Lung microvascular endothelial cell (primary cell): ENCODE results near the gene LSM12. TPM values are rescaled to one million over a fixed set of nuclear protein-coding genes. Genes with fewer than 3 reads are reported as not detected.

Source experiments
- DNase-seq, 2 donors: peaks; one replicate each; pipeline versions ENCODE4 v3.0.0 to v3.0.0-alpha.2; 2010; ENCODE audit warnings: low read depth in 2 of 2
- total RNA-seq: library from RNA; depleted of rRNA; stranded (reverse); fragments of >200 nt; gene quantifications from 2 replicates; pipeline ENCODE4 v1.2.1, GENCODE V29; 2014

The LSM12 gene
- total RNA-seq, 1 donor from 2014 or later, result 18.7 TPM

DNA sequence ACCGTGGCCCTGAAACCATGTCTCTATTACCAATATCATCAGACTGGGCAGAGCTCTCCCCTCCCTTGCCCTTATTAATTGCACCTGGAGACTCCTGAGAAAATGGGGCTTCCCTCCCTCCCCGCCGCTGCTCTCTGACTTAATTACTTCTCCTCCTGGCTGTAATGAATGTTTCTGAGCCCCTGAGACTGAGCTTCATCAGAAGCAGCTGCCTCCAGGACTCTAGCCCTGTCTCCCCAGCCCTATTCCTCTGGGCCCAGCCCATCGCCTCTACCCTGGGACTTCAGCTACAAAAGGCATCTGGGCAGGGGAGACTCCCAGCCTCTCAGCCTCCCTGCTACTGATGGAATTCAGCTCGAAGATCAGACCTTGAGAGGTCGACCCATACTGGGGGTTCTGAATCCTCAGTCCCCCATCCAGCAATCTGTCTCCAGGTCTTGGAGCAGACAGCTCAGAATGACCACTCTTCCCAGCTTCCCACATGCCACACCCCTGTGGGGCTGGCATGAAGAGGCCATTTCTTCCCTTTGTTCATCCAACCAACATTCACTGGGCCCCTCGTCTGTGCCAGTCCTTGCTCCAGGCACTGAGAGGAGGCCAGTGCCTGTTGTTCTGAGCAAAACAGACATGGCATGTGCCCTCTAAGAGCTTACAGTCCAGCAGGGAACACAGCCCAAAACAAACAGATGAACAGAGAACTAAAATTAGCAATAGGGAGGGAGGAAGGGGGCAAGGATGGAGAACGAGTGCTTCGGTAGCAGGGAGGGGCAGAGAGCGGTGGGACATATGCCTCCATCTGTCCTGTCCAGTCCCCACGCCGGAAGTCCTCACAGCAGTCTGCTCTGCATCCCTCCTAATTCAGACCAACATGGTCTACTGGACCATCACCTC is 79.1 kb downstream of the LSM12 start:
- no peak for DNase-seq

DNA sequence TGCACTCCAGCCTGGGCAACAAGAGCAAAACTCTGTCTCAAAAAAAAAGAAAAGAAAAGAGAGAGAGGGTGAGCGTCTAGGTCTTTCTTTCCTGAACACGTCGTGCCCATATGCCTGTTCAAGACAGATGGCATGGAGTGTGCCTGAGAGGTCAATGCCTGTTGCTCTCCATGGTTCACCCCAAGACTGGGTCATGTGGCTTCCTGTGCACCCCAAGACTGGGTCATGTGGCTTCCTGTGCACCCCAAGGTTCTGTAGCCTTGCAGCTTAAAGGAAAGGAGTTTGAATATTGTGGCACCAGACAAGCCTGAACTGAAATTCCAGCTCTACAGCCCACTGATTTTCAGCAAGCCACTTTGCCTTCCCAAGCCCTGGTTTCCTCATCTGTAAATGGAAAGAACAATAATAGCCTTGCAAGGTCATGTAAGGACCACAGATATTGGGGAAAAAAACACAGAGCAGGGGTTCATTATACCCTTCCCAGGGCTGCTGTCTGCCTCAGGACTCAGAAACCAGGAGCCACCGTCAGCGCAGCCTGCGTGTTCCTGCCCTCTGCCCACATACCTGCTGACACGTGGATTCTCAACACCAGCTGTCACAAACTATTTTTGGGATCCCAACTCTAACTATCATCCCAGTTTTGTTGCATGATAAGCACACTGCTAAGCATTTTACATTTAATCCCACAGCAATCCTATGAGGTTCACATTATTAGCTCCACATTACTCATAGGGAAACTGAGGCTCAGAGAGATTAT is 80.1 kb downstream of the LSM12 start:
- DNase-seq, result no peak

DNA sequence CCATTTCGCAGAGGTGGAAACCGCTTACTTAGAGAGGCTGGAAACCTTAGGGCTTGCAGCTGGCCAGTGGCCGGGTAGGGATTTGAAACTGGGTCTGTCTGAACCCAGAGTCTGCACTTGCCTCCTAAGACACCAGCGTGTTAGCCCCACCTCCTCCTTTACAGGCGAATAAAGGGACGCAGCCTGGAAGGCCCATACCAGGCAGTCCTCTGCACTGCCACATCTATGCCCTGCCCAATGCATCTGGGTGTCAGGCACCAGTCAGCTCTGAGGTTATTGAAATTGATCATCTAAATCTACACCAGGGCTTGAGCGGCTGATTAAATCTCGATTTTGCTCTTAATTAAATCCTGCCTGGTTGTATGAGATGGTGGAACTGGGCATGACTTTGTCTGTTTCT is 82.0 kb downstream of the LSM12 start:
- no peak for DNase-seq

Other genes with a start within 250 kb of the LSM12 start
- 0.60 and 0.87 TPM in 2 replicates for gene MPP3, start 233.5 kb downstream of the LSM12 start, total RNA-seq
- under 0.01 TPM in 1 of 2 replicates, not detected in the other for gene CD300LG, start 219.5 kb downstream of the LSM12 start, total RNA-seq
- gene MPP2, start 159.1 kb downstream of the LSM12 start, total RNA-seq, result under 0.01 TPM in 2 replicates
- not detected in 2 replicates for gene PPY, start 124.2 kb downstream of the LSM12 start, total RNA-seq
- not detected in 2 replicates for gene PYY, start 112.7 kb downstream of the LSM12 start, total RNA-seq
- 2.0 and 5.0 TPM in 2 replicates for gene NAGS, start 62.0 kb downstream of the LSM12 start, total RNA-seq
- 65.2 and 77.2 TPM in 2 replicates for gene TMEM101, start 51.7 kb downstream of the LSM12 start, total RNA-seq
- gene G6PC3, start 4.1 kb upstream of the LSM12 start, total RNA-seq, result 24.6 and 25.2 TPM in 2 replicates
- 28.2 and 32.9 TPM in 2 replicates for gene HDAC5, start 57.0 kb upstream of the LSM12 start, total RNA-seq
- 0.99 and 1.5 TPM in 2 replicates for gene HROB, start 75.3 kb upstream of the LSM12 start, total RNA-seq
- not detected in 2 replicates for gene ASB16, start 104.0 kb upstream of the LSM12 start, total RNA-seq
- 23.5 and 39.9 TPM in 2 replicates for gene TMUB2, start 120.3 kb upstream of the LSM12 start, total RNA-seq
- 26.8 and 41.7 TPM in 2 replicates for gene ATXN7L3, start 133.2 kb upstream of the LSM12 start, total RNA-seq
- gene UBTF, start 153.0 kb upstream of the LSM12 start, total RNA-seq, result 28.3 and 40.5 TPM in 2 replicates
- gene SLC4A1, start 201.5 kb upstream of the LSM12 start, total RNA-seq, result not detected in 2 replicates
- 0.22 TPM in 1 of 2 replicates, not detected in the other for gene RUNDC3A, start 241.9 kb upstream of the LSM12 start, total RNA-seq